ENCODE results near the gene NANOS3.

- TF ChIP-seq GATA2 (IDR thresholded peaks at IDR 0.05; ENCODE audit: low read depth, low read length) (no peak), GATA3 (IDR thresholded peaks at IDR 0.05; ENCODE audit: low read depth, low read length) (no peak)
Observed at GRCh38 chr19:13859361-13859880, 17.5 kb upstream of the NANOS3 start.
